ENCODE data around the gene ASPG.

DNA sequence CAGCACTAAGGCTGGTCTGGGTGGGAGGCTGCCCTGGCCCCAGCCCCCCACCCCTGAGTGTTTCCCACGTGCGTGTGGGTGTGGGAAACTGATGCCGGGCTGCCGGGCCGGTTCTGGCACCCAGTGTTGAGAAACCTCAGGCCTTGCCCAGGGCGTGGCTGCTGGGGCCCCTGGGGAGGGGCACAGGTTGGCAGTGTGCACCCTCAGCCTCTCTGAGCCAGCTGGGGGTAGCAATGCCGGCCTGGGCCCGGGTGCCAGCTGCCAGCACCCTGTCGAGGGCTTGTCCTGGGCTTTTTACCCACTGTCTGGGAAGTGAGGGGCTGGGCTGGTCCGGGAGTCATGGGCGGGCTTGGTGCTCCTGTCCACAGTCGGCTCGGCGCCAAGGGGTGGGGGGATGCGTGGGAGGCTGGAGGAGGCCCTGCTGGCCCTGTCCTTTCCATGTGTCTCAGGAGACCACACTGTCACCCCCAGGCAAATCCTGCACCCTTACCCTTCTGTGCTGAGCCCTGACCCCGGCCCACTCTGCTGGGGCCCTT, 15.7 kb downstream of the ASPG start:
- TF ChIP-seq, protein P1, sequence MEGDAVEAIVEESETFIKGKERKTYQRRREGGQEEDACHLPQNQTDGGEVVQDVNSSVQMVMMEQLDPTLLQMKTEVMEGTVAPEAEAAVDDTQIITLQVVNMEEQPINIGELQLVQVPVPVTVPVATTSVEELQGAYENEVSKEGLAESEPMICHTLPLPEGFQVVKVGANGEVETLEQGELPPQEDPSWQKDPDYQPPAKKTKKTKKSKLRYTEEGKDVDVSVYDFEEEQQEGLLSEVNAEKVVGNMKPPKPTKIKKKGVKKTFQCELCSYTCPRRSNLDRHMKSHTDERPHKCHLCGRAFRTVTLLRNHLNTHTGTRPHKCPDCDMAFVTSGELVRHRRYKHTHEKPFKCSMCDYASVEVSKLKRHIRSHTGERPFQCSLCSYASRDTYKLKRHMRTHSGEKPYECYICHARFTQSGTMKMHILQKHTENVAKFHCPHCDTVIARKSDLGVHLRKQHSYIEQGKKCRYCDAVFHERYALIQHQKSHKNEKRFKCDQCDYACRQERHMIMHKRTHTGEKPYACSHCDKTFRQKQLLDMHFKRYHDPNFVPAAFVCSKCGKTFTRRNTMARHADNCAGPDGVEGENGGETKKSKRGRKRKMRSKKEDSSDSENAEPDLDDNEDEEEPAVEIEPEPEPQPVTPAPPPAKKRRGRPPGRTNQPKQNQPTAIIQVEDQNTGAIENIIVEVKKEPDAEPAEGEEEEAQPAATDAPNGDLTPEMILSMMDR (conservative IDR thresholded peaks at IDR 0.05; ENCODE audit: low read length), result no peak
- TF ChIP-seq EZH2phosphoT487 (IDR thresholded peaks at IDR 0.05; ENCODE audit: borderline replicate concordance, low read depth, low read length), result no peak

Data from OCI-LY7 (cell line).